ENCODE data around the gene ABCC10.

Gene ABCC10

GRCh38 chr6:43490523-43490939, 63.2 kb downstream of the ABCC10 start:
- H3K4me3 ChIP-seq (ENCODE audit: low read depth, low read length), result no peak overlapping the region
- TF ChIP-seq CTCF (IDR thresholded peaks at IDR 0.05; ENCODE audit: control insufficient read depth, extremely low read depth, insufficient read depth), result no peak
- no peak for DNase-seq (ENCODE audit: low read depth)

- H3K4me3 ChIP-seq (ENCODE audit: low read depth, low read length), result no peak overlapping the region
- TF ChIP-seq CTCF (IDR thresholded peaks at IDR 0.05; ENCODE audit: control insufficient read depth, extremely low read depth, insufficient read depth), result no peak
- no peak for DNase-seq (ENCODE audit: low read depth)
Measured at GRCh38 chr6:43491750-43492661, 64.7 kb downstream of the ABCC10 start.

- no peak for TF ChIP-seq CTCF (IDR thresholded peaks at IDR 0.05; ENCODE audit: control insufficient read depth, extremely low read depth, insufficient read depth)
- no peak overlapping the region for H3K4me3 ChIP-seq (ENCODE audit: low read depth, low read length)
- DNase-seq (ENCODE audit: low read depth), result no peak
Measured at GRCh38 chr6:43492673-43493072, 65.3 kb downstream of the ABCC10 start.

GRCh38 chr6:43493230-43493629, 65.9 kb downstream of the ABCC10 start:
- no peak for TF ChIP-seq CTCF (IDR thresholded peaks at IDR 0.05; ENCODE audit: control insufficient read depth, extremely low read depth, insufficient read depth)
- DNase-seq (ENCODE audit: low read depth), result no peak
- H3K4me3 ChIP-seq (ENCODE audit: low read depth, low read length), result no peak overlapping the region

GRCh38 chr6:43493833-43494232, 66.5 kb downstream of the ABCC10 start:
- DNase-seq (ENCODE audit: low read depth), result no peak
- no peak for TF ChIP-seq CTCF (IDR thresholded peaks at IDR 0.05; ENCODE audit: control insufficient read depth, extremely low read depth, insufficient read depth)
- no peak overlapping the region for H3K4me3 ChIP-seq (ENCODE audit: low read depth, low read length)

- no peak overlapping the region for H3K4me3 ChIP-seq (ENCODE audit: low read depth, low read length)
- no peak for DNase-seq (ENCODE audit: low read depth)
- TF ChIP-seq CTCF (IDR thresholded peaks at IDR 0.05; ENCODE audit: control insufficient read depth, extremely low read depth, insufficient read depth), result no peak
Measured at GRCh38 chr6:43494321-43494720, 67.0 kb downstream of the ABCC10 start.

GRCh38 chr6:43494766-43495165, 67.4 kb downstream of the ABCC10 start:
- TF ChIP-seq CTCF (IDR thresholded peaks at IDR 0.05; ENCODE audit: control insufficient read depth, extremely low read depth, insufficient read depth), result no peak
- no peak overlapping the region for H3K4me3 ChIP-seq (ENCODE audit: low read depth, low read length)
- no peak for DNase-seq (ENCODE audit: low read depth)

Data from LNCaP clone FGC (cell line).